H1 (cell line): ENCODE measurements around the gene KDM6A.

Experiments used
- CHD2 ChIP-seq: IDR thresholded peaks from 2 replicates; pipeline ENCODE4 v1.6.1; 2012; ENCODE audit warnings: low read length, improper control_type of control experiment
- EZH2 ChIP-seq: fragments of 200-600 bp; sonication (generic); IDR thresholded peaks from 2 replicates; pipeline ENCODE4 v1.7.1; 2012; ENCODE audit warnings: low read depth, mild to moderate bottlenecking, moderate library complexity, low read length, inconsistent platforms; ENCODE audit not compliant: severe bottlenecking
- FOSL1 ChIP-seq: IDR thresholded peaks from 2 replicates; pipeline ENCODE4 v1.6.1; 2011; ENCODE audit warnings: mild to moderate bottlenecking, low read depth, low read length, moderate library complexity; ENCODE audit not compliant: insufficient read depth
- HDAC2 ChIP-seq, 2 experiments: fragments of 300-600 bp in 1 of 2; sonication (generic) in 1 of 2; IDR thresholded peaks; 2 replicates each; pipeline ENCODE4 v1.6.1; 2011 to 2012; ENCODE audit warnings: low read depth in 2 of 2, low read length in 2 of 2, mild to moderate bottlenecking in 2 of 2, moderate library complexity in 2 of 2, borderline replicate concordance in 1 of 2, inconsistent platforms in 1 of 2
- POLR2A ChIP-seq, 2 experiments: IDR thresholded peaks; 1 replicate in 1 of 2; 2 replicates in 1 of 2; pipeline ENCODE4 v1.6.1; 2011; ENCODE audit warnings: low read depth in 2 of 2, low read length in 2 of 2, mild to moderate bottlenecking in 2 of 2; ENCODE audit errors: control extremely low read depth in 1 of 2
- RAD21 ChIP-seq, 2 experiments: IDR thresholded peaks in 1 of 2; conservative IDR thresholded peaks in 1 of 2; 2 replicates each; pipeline ENCODE4 v1.6.1; 2011; ENCODE audit warnings: low read depth in 2 of 2, low read length in 2 of 2, improper control_type of control experiment in 1 of 2, inconsistent platforms in 1 of 2, mild to moderate bottlenecking in 1 of 2, moderate library complexity in 1 of 2
- TF ChIP-seq, protein P1 (sequence below), 3 experiments: IDR thresholded peaks; 1 replicate in 2 of 3; 2 replicates in 1 of 3; pipeline versions ENCODE4 v1.5.1 to v1.6.1; 2011; ENCODE audit warnings: low read length in 3 of 3, mild to moderate bottlenecking in 3 of 3, inconsistent platforms in 2 of 3, low read depth in 1 of 3, moderate library complexity in 1 of 3; ENCODE audit not compliant: insufficient read depth in 1 of 3; ENCODE audit errors: control extremely low read depth in 1 of 3

DNA sequence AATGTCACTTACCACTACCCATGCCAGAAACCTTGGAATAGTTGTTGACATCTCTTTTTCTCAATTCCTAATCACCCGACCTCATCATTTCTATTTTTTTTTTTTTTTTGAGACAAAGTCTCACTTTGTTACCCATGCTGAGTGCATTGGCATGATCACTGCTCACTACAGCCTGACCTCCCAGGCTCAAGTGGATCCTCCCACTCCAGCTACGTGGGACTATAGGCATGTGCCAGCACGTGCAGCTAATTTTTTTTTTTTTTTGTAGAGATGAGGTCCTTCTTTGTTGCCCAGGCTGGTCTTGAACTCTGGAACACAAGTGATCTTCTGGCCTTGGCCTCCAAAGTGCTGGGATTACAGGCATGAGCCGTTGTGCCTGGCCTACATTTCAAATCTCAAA is 12.0 kb downstream of the KDM6A start:
- TF ChIP-seq POLR2A (IDR thresholded peaks at IDR 0.05; ENCODE audit: control extremely low read depth in 1 of 2, low read depth in 2 of 2, low read length in 2 of 2): no peak
- TF ChIP-seq, protein P1, sequence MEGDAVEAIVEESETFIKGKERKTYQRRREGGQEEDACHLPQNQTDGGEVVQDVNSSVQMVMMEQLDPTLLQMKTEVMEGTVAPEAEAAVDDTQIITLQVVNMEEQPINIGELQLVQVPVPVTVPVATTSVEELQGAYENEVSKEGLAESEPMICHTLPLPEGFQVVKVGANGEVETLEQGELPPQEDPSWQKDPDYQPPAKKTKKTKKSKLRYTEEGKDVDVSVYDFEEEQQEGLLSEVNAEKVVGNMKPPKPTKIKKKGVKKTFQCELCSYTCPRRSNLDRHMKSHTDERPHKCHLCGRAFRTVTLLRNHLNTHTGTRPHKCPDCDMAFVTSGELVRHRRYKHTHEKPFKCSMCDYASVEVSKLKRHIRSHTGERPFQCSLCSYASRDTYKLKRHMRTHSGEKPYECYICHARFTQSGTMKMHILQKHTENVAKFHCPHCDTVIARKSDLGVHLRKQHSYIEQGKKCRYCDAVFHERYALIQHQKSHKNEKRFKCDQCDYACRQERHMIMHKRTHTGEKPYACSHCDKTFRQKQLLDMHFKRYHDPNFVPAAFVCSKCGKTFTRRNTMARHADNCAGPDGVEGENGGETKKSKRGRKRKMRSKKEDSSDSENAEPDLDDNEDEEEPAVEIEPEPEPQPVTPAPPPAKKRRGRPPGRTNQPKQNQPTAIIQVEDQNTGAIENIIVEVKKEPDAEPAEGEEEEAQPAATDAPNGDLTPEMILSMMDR (IDR thresholded peaks at IDR 0.05; ENCODE audit: control extremely low read depth in 1 of 3, insufficient read depth in 1 of 3, low read depth in 1 of 3, low read length in 3 of 3): no peak
- TF ChIP-seq FOSL1: no peak
- no peak for TF ChIP-seq RAD21 (IDR thresholded peaks at IDR 0.05 in 1 of 2, conservative IDR thresholded peaks at IDR 0.05 in 1 of 2; ENCODE audit: low read depth in 2 of 2, low read length in 2 of 2)
- TF ChIP-seq HDAC2 (IDR thresholded peaks at IDR 0.05; ENCODE audit: borderline replicate concordance in 1 of 2, low read depth in 2 of 2, low read length in 2 of 2): no peak
- TF ChIP-seq CHD2: no peak
- TF ChIP-seq EZH2: no peak
